ENCODE results near the gene PRDM10.

DNA sequence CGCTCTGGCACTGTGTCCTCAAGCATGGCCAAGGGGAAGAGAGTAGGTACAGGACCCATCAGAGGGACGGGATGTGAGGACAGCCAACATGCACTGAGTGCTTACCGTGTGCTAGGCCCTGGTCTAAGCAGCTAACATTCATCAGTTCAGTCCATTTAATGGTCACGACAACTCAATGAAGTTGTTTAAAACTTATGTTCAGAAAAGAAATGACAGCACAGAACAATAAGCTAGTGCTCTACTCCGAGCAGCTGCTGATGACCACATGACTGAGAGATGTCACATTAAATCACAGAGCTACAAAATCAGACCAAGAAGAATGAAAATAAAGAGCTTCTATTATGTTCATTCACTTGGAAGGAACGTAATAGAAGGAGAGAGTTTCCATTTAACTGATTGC lies 26.3 kb downstream of the PRDM10 start:
- TF ChIP-seq, protein P1, sequence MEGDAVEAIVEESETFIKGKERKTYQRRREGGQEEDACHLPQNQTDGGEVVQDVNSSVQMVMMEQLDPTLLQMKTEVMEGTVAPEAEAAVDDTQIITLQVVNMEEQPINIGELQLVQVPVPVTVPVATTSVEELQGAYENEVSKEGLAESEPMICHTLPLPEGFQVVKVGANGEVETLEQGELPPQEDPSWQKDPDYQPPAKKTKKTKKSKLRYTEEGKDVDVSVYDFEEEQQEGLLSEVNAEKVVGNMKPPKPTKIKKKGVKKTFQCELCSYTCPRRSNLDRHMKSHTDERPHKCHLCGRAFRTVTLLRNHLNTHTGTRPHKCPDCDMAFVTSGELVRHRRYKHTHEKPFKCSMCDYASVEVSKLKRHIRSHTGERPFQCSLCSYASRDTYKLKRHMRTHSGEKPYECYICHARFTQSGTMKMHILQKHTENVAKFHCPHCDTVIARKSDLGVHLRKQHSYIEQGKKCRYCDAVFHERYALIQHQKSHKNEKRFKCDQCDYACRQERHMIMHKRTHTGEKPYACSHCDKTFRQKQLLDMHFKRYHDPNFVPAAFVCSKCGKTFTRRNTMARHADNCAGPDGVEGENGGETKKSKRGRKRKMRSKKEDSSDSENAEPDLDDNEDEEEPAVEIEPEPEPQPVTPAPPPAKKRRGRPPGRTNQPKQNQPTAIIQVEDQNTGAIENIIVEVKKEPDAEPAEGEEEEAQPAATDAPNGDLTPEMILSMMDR (IDR thresholded peaks at IDR 0.05) = no peak
- TF ChIP-seq POLR2A (IDR thresholded peaks at IDR 0.05) = no peak
